H1 (cell line): ENCODE measurements around the gene SLC24A1. TPM values are rescaled to one million over a fixed set of nuclear protein-coding genes. Genes with fewer than 3 reads are reported as not detected.

Experiments
- CTCF ChIA-PET: fragments of 300-600 bp; sonication (Branson Sonifier 250); formaldehyde crosslinking; loops from one replicate; lab custom pipeline; 2021; ENCODE audit not compliant: partially characterized antibody; lab: Charles Lee
- POLR2A ChIA-PET: fragments of 300-600 bp; sonication (Branson Sonifier 250); formaldehyde crosslinking; loops from one replicate; lab custom pipeline; 2021; ENCODE audit warnings: inconsistent platforms; ENCODE audit not compliant: partially characterized antibody; lab: Charles Lee
- DNase-seq, 2 experiments: peaks; one replicate each; pipeline versions ENCODE4 v3.0.0 to v3.0.0-alpha.2; 2010 to 2022; ENCODE audit warnings: low spot score in 2 of 2, low read depth in 1 of 2, mixed read lengths in 1 of 2
- FAIRE-seq: peaks from 2 replicates; lab custom pipeline; 2011; peaks lifted over from hg19 to GRCh38; lab: Jason Lieb, UNC
- H2AFZ ChIP-seq: 2 replicates; pipeline ENCODE4 v1.8.1; 2012; ENCODE audit warnings: low read length, inconsistent platforms
- H2AK5ac ChIP-seq: 2 replicates; pipeline ENCODE4 v1.6.1; 2013; ENCODE audit warnings: low read depth, low read length
- H2BK120ac ChIP-seq: replicated peaks from 2 replicates; pipeline ENCODE3; 2013; ENCODE audit warnings: low read depth, low read length, inconsistent platforms
- H2BK12ac ChIP-seq: 2 replicates; pipeline ENCODE4 v1.6.1; 2013; ENCODE audit warnings: low read depth, low read length
- H2BK15ac ChIP-seq: 2 replicates; pipeline ENCODE4 v1.6.1; 2013; ENCODE audit warnings: low read length
- H2BK20ac ChIP-seq: 2 replicates; pipeline ENCODE4 v1.6.1; 2013; ENCODE audit warnings: low read length
- H2BK5ac ChIP-seq: 2 replicates; pipeline ENCODE4 v1.6.1; 2013; ENCODE audit warnings: low read depth, low read length
- H3K14ac ChIP-seq: 2 replicates; pipeline ENCODE4 v1.6.1; 2013; ENCODE audit warnings: inconsistent platforms; ENCODE audit not compliant: insufficient read length
- H3K18ac ChIP-seq: 2 replicates; pipeline ENCODE4 v1.6.1; 2013; ENCODE audit warnings: low read length; ENCODE audit errors: extremely low read depth
- H3K23ac ChIP-seq: 2 replicates; pipeline ENCODE4 v1.6.1; 2013; ENCODE audit warnings: inconsistent platforms; ENCODE audit not compliant: insufficient read length
- H3K23me2 ChIP-seq: 2 replicates; pipeline ENCODE4 v1.6.1; 2013; ENCODE audit warnings: low read depth, low read length
- H3K27ac ChIP-seq: 2 replicates; pipeline ENCODE4 v1.6.1; 2011; ENCODE audit warnings: low read depth, low read length, inconsistent platforms
- H3K27me3 ChIP-seq, 4 experiments: replicated peaks in 1 of 4; 1 replicate in 1 of 4; 2 replicates in 3 of 4; pipeline versions ENCODE4 v1.6.1 to v1.8.1; 2011 to 2013; ENCODE audit warnings: low read length in 3 of 4, mild to moderate bottlenecking in 3 of 4, inconsistent platforms in 2 of 4, mixed read lengths in 2 of 4, moderate library complexity in 1 of 4; ENCODE audit not compliant: control insufficient read depth in 3 of 4, insufficient read depth in 3 of 4; ENCODE audit errors: extremely low read depth in 1 of 4
- H3K36me3 ChIP-seq, 4 experiments: 2 replicates each; pipeline versions ENCODE4 v1.6.1 to v1.8.1; 2011 to 2013; ENCODE audit warnings: mild to moderate bottlenecking in 4 of 4, low read length in 3 of 4, moderate library complexity in 2 of 4, control low read depth in 1 of 4, inconsistent platforms in 1 of 4; ENCODE audit not compliant: insufficient read depth in 4 of 4, control insufficient read depth in 2 of 4
- H3K4ac ChIP-seq: replicated peaks from 2 replicates; pipeline ENCODE3; 2013; ENCODE audit warnings: low read length, low read depth, mixed read lengths, inconsistent platforms; ENCODE audit not compliant: insufficient read length
- H3K4me1 ChIP-seq, 4 experiments: replicated peaks in 1 of 4; 1 replicate in 1 of 4; 2 replicates in 3 of 4; pipeline versions ENCODE4 v1.6.1 to v1.8.1; 2011 to 2013; ENCODE audit warnings: low read length in 3 of 4, inconsistent platforms in 2 of 4, mixed read lengths in 1 of 4; ENCODE audit not compliant: insufficient read depth in 4 of 4, control insufficient read depth in 3 of 4
- H3K4me2 ChIP-seq, 2 experiments: 2 replicates each; pipeline versions ENCODE4 v1.6.1 to v1.8.1; 2011 to 2013; ENCODE audit warnings: low read depth in 2 of 2, low read length in 2 of 2, control low read depth in 1 of 2, inconsistent platforms in 1 of 2, mild to moderate bottlenecking in 1 of 2; ENCODE audit not compliant: insufficient read depth in 1 of 2
- H3K4me3 ChIP-seq, 4 experiments: fragments of 200-600, 300-600 bp in 1 of 4; sonication (generic), shearing (Covaris generic), sonication (Bioruptor Twin) in 1 of 4; 2 replicates each; pipeline versions ENCODE4 v1.5.1 to v1.8.1; 2011 to 2016; ENCODE audit warnings: low read length in 4 of 4, low read depth in 3 of 4, control low read depth in 2 of 4, inconsistent platforms in 2 of 4, mild to moderate bottlenecking in 2 of 4, mixed read lengths in 1 of 4, moderate library complexity in 1 of 4; ENCODE audit not compliant: insufficient read depth in 2 of 4; ENCODE audit errors: extremely low read depth in 1 of 4
- H3K56ac ChIP-seq: replicated peaks from 2 replicates; pipeline ENCODE3; 2013; ENCODE audit warnings: low read depth, mild to moderate bottlenecking, mixed read lengths, low read length, inconsistent platforms; ENCODE audit not compliant: insufficient read length
- H3K79me1 ChIP-seq: 2 replicates; pipeline ENCODE4 v1.6.1; 2013; ENCODE audit warnings: low read depth, low read length, control low read depth
- H3K79me2 ChIP-seq, 2 experiments: 2 replicates each; pipeline versions ENCODE4 v1.6.1 to v1.8.1; 2012 to 2013; ENCODE audit warnings: low read length in 2 of 2, mild to moderate bottlenecking in 2 of 2, inconsistent platforms in 1 of 2; ENCODE audit not compliant: insufficient read depth in 2 of 2, control insufficient read depth in 1 of 2
- H3K9ac ChIP-seq, 4 experiments: replicated peaks in 1 of 4; 1 replicate in 1 of 4; 2 replicates in 3 of 4; pipeline versions ENCODE4 v1.6.1 to v1.8.1; 2011 to 2013; ENCODE audit warnings: low read depth in 3 of 4, low read length in 3 of 4, control low read depth in 2 of 4, mild to moderate bottlenecking in 2 of 4, moderate library complexity in 2 of 4, inconsistent platforms in 1 of 4; ENCODE audit errors: extremely low read depth in 1 of 4
- H3K9me3 ChIP-seq, 2 experiments: 2 replicates each; pipeline versions ENCODE4 v1.6.1 to v1.8.1; 2012 to 2013; ENCODE audit warnings: mild to moderate bottlenecking in 2 of 2, moderate library complexity in 2 of 2, control low read depth in 1 of 2, inconsistent platforms in 1 of 2, low read depth in 1 of 2, low read length in 1 of 2, mixed read lengths in 1 of 2; ENCODE audit not compliant: insufficient read depth in 2 of 2
- H4K20me1 ChIP-seq, 2 experiments: replicated peaks in 1 of 2; 2 replicates each; pipeline versions ENCODE3 to v1.8.1; 2011 to 2013; ENCODE audit warnings: inconsistent platforms in 2 of 2, low read length in 2 of 2, mild to moderate bottlenecking in 1 of 2; ENCODE audit not compliant: insufficient read depth in 2 of 2, control insufficient read depth in 1 of 2
- H4K5ac ChIP-seq: 2 replicates; pipeline ENCODE4 v1.6.1; 2013; ENCODE audit warnings: low read length, low read depth, mixed read lengths, inconsistent platforms; ENCODE audit not compliant: insufficient read length
- H4K8ac ChIP-seq: 2 replicates; pipeline ENCODE4 v1.8.0; 2013; ENCODE audit warnings: mild to moderate bottlenecking, moderate library complexity, low read length, inconsistent platforms; ENCODE audit not compliant: insufficient read depth; ENCODE audit errors: extremely low read depth
- H4K91ac ChIP-seq: replicated peaks from 2 replicates; pipeline ENCODE3; 2013; ENCODE audit warnings: low read length, mixed read lengths, inconsistent platforms; ENCODE audit not compliant: insufficient read length
- CREB1 ChIP-seq: IDR thresholded peaks from 2 replicates; pipeline ENCODE4 v1.6.1; 2012; ENCODE audit warnings: inconsistent platforms
- CTBP2 ChIP-seq: IDR thresholded peaks from 2 replicates; pipeline ENCODE4 v1.7.0; 2011; ENCODE audit warnings: borderline replicate concordance, mild to moderate bottlenecking, moderate library complexity, mixed read lengths, low read length; ENCODE audit not compliant: insufficient read depth, insufficient read length
- EZH2 ChIP-seq: fragments of 200-600 bp; sonication (generic); IDR thresholded peaks from 2 replicates; pipeline ENCODE4 v1.7.1; 2012; ENCODE audit warnings: low read depth, mild to moderate bottlenecking, moderate library complexity, low read length, inconsistent platforms; ENCODE audit not compliant: severe bottlenecking
- HDAC2 ChIP-seq, 2 experiments: fragments of 300-600 bp in 1 of 2; sonication (generic) in 1 of 2; IDR thresholded peaks; 2 replicates each; pipeline ENCODE4 v1.6.1; 2011 to 2012; ENCODE audit warnings: low read depth in 2 of 2, low read length in 2 of 2, mild to moderate bottlenecking in 2 of 2, moderate library complexity in 2 of 2, borderline replicate concordance in 1 of 2, inconsistent platforms in 1 of 2
- POLR2A ChIP-seq, 2 experiments: IDR thresholded peaks; 1 replicate in 1 of 2; 2 replicates in 1 of 2; pipeline ENCODE4 v1.6.1; 2011; ENCODE audit warnings: low read depth in 2 of 2, low read length in 2 of 2, mild to moderate bottlenecking in 2 of 2; ENCODE audit errors: control extremely low read depth in 1 of 2
- SIX5 ChIP-seq: IDR thresholded peaks from 2 replicates; pipeline ENCODE4 v1.6.1; 2011; ENCODE audit warnings: mild to moderate bottlenecking, low read depth, low read length
- SUZ12 ChIP-seq: fragments of 200-600 bp; sonication (generic); IDR thresholded peaks from 2 replicates; pipeline ENCODE4 v1.6.1; 2012; ENCODE audit warnings: mild to moderate bottlenecking, inconsistent platforms, low read length, moderate library complexity, mixed read lengths
- TAF1 ChIP-seq: IDR thresholded peaks from 2 replicates; pipeline ENCODE4 v1.6.1; 2011; ENCODE audit warnings: mild to moderate bottlenecking, low read depth, low read length
- TEAD4 ChIP-seq: IDR thresholded peaks from 2 replicates; pipeline ENCODE4 v1.6.1; 2012; ENCODE audit warnings: low read depth, low read length, inconsistent platforms, mixed read lengths
- WGBS, 2 experiments: shearing (Covaris generic) in 1 of 2; methylation state at CpG; one replicate each; pipeline versions ENCODE4 v1.1.6 to v1.1.7; 2013 to 2015; ENCODE audit warnings: low lambda C conversion rate in 2 of 2, mixed read lengths in 2 of 2, inconsistent platforms in 1 of 2, low coverage in 1 of 2, missing lambda C conversion rate in 1 of 2; ENCODE audit not compliant: insufficient replicate concordance in 2 of 2, insufficient coverage in 1 of 2, insufficient read length in 1 of 2; ENCODE audit errors: extremely low coverage in 1 of 2, missing lambda C conversion rate in 1 of 2; 5-methylcytosine and 5-hydroxymethylcytosine counted together
- polyA plus RNA-seq, 7 experiments: library from polyadenylated mRNA; depleted of rRNA in 3 of 7; stranded (reverse) in 5 of 7; unstranded in 2 of 7; fragments of >200 nt in 5 of 7; fragments of 200-250 nt in 2 of 7; gene quantifications; 1 replicate in 5 of 7; 2 replicates in 1 of 7; 4 replicates in 1 of 7; pipeline versions ENCODE4 v1.2.1 to v1.2.3, GENCODE V29; 2011 to 2013; ENCODE audit warnings: missing spikeins in 2 of 7, mixed read lengths in 2 of 7
- total RNA-seq: library from RNA; stranded (reverse); fragmentation: NEBNext Ultra II Directional; extraction: Animal tissue kit (Norgen Biotek cat#: 25700); gene quantifications from 2 replicates; pipeline ENCODE4 v1.2.1, GENCODE V29; 2021

Gene SLC24A1
- total and polyA plus RNA-seq, 2 of the 8 experiments (the other 6 are each of a cell fraction or from before 2014, with no cell fraction given): 4.9 to 6.6 TPM

DNA sequence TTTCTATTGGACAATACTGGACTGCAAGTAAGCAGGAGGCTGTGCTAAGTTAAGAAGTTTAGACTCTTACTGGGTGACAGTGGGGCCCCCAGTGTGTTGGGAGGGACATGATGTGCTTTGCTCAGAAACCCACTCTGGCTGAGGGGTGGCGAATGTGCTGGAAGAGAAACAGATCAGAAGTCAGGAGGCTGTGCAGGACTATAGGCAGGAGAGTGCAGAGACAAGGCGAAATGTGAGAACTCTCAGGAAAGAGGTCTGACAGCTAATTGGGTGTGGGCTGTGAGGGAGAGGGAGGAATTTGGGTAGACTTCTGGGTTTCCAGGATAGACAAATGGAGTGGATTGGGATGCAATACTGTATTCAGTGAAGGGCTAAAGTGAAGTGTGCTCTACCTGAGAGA is 12.0 kb downstream of the SLC24A1 start:
- Histone ChIP-seq H3K14ac (no peak overlapping the region), H3K9ac (no peak overlapping the region), H4K91ac (no peak overlapping the region)
- WGBS, 2 experiments: 84% methylated on average over 2 of the region's 2 CpGs; no CpG with 5 or more reads in 1 of the 2 experiments
- POLR2A ChIA-PET: interaction anchor here (1.1 to 2.0 kb wide), 2 partner anchors 23 to 236 kb away, joined by 5 read pairs; partner anchors contain the start of genes INTS14 and RAB11A
- TF ChIP-seq EZH2 (no peak), SIX5 (no peak), CREB1 (no peak), SUZ12 (no peak), TEAD4 (no peak), CTBP2 (no peak), TAF1 (no peak), HDAC2 (IDR thresholded peaks at IDR 0.05; ENCODE audit: borderline replicate concordance in 1 of 2, low read depth in 2 of 2, low read length in 2 of 2) (no peak), POLR2A (IDR thresholded peaks at IDR 0.05; ENCODE audit: control extremely low read depth in 1 of 2, low read depth in 2 of 2, low read length in 2 of 2) (no peak)
- TF ChIP-seq, all 59 proteins: peak for 0
- Histone ChIP-seq H2BK120ac (no peak overlapping the region), H3K56ac (no peak overlapping the region), H3K79me1 (no peaks in the 10 kb centered on the region), H2AFZ (no peak overlapping the region), H3K4me2 (no peak overlapping the region), H3K23ac (no peak overlapping the region), H3K4me3 (no peak overlapping the region), H3K9me3 (no peaks in the 10 kb centered on the region), H3K4me1 (peaks cover 0 to 7% (median under 1%) of the 10 kb centered on the region in 4 experiments; a peak in 1 of 7 replicates), H3K27ac (no peak overlapping the region), H3K18ac (no peak overlapping the region), H2BK20ac (no peak overlapping the region), H2BK5ac (no peak overlapping the region), H4K20me1 (no peaks in the 10 kb centered on the region), H4K5ac (no peak overlapping the region), H4K8ac (no peak overlapping the region), H3K23me2 (no peaks in the 10 kb centered on the region), H3K4ac (no peak overlapping the region), H3K36me3 (no peaks in the 10 kb centered on the region), H2BK12ac (no peak overlapping the region), H2AK5ac (no peak overlapping the region), H2BK15ac (no peak overlapping the region), H3K27me3 (no peaks in the 10 kb centered on the region), H3K79me2 (no peaks in the 10 kb centered on the region)
- CTCF ChIA-PET: interaction anchor here (1.1 to 2.4 kb wide), 4 partner anchors 9 to 224 kb away, joined by 3 to 5 read pairs (median 4); no protein-coding TSS in a partner anchor
- DNase-seq (no peak), FAIRE-seq (no peak)
